Measurements from ENCODE around the gene ATAD3C. TPM values are rescaled to one million over a fixed set of nuclear protein-coding genes. Genes with fewer than 3 reads are reported as not detected.
"Not testable (repeated sequence)": the region's sequence is repeated elsewhere in the genome, so short reads cannot be mapped to it uniquely, and the experiment has no call there.

Gene ATAD3C
- total and polyA plus RNA-seq, 2 of the 4 experiments (the other 2 are of a cell fraction) = not detected

DNA sequence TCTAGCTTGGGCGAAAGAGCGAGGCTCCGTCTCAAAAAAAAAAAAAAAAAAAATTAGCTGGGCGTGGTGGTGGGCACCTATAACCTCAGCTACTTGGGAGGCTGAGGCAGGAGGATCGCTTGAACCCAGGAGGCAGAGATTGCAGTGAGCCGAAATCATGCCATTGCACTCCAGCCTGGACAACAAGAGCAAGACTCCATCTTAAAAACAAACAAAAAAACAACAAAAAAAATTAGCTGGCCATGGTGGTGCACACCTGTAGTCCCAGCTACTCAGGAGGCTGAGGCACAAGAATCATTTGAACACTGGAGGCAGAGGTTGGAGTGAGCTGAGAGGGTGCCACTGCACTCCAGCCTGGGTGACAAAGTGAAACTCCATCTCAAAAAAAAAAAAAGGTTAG is 20.5 kb upstream of the ATAD3C start:
- CTCF ChIA-PET; H4K8ac ChIP-seq (ENCODE audit: low read depth in 2 of 2, low read length in 2 of 2): not testable (repeated sequence)

More for the DNA sequence above, 20.5 kb upstream of the ATAD3C start:
- in situ Hi-C loops (cut with MboI; ENCODE audit: low sequenced_read_pairs); H3K56ac ChIP-seq (ENCODE audit: extremely low read depth, insufficient read depth, low read length); H2BK120ac ChIP-seq (ENCODE audit: low read depth, low read length); intact Hi-C loops (cut with micrococcal nuclease); H2AK9ac ChIP-seq (replicated peaks; ENCODE audit: low read depth, low read length, poor library complexity); H3K27ac ChIP-seq (ENCODE audit: insufficient read depth, low read length); H2AK5ac ChIP-seq (ENCODE audit: low read depth, low read length); BruUV-seq (replicated peaks); H3K23ac ChIP-seq (ENCODE audit: low read depth, low read length); H2BK20ac ChIP-seq (ENCODE audit: low read depth, low read length); H2BK15ac ChIP-seq (ENCODE audit: low read depth, low read length); H3K27me3 ChIP-seq (ENCODE audit: control insufficient read depth, insufficient read depth, low read length); H3K9ac ChIP-seq (ENCODE audit: low read depth, low read length); H2AFZ ChIP-seq (replicated peaks; ENCODE audit: low read length, poor library complexity); H3K36me3 ChIP-seq (ENCODE audit: control insufficient read depth, insufficient read depth, low read length); H2BK5ac ChIP-seq (ENCODE audit: low read depth, low read length, poor library complexity, severe bottlenecking); H3K4me3 ChIP-seq (ENCODE audit: insufficient read depth, low read depth, low read length); H3K79me1 ChIP-seq (ENCODE audit: low read depth in 1 of 2, low read length in 2 of 2); H3K14ac ChIP-seq (replicated peaks; ENCODE audit: low read depth, low read length); H4K91ac ChIP-seq (ENCODE audit: insufficient read depth, low read depth, low read length); H3K4me2 ChIP-seq (ENCODE audit: low read depth, low read length); ATAC-seq (ENCODE audit: low read depth); DNase-seq; H3K18ac ChIP-seq (ENCODE audit: low read depth, low read length); POLR2A ChIA-PET (ENCODE audit: unreplicated experiment); H4K20me1 ChIP-seq (ENCODE audit: insufficient read depth, low read length); H4K5ac ChIP-seq (ENCODE audit: low read depth, low read length); dilution Hi-C loops (cut with HindIII; ENCODE audit: low sequenced_read_pairs, unreplicated experiment); H3K9me1 ChIP-seq (ENCODE audit: insufficient read depth, low read length); H3K9me3 ChIP-seq (ENCODE audit: control insufficient read depth, insufficient read depth, low read length); H3K4ac ChIP-seq (ENCODE audit: low read depth, low read length): not testable (repeated sequence)
- peaks cover 20% of the 10 kb centered on the region for H3K4me1 ChIP-seq (ENCODE audit: control insufficient read depth, insufficient read depth, low read length)
- 100% methylated on average over 3 of the region's 6 CpGs; no CpG with 5 or more reads in 1 of the 2 experiments for WGBS, 2 experiments (ENCODE audit: extremely low coverage in 2 of 2, insufficient read length in 1 of 2)
